Neural progenitor cell (in vitro differentiated cells): ENCODE measurements around the gene SQOR.

Experiments used
- CTCF ChIP-seq: fragments of 200-600 bp; sonication (generic); IDR thresholded peaks from 2 replicates; pipeline ENCODE4 v1.5.1; 2017; ENCODE audit warnings: antibody characterized with exemption, mild to moderate bottlenecking
- EZH2phosphoT487 ChIP-seq: fragments of 200-600 bp; sonication (generic); IDR thresholded peaks from 2 replicates; pipeline ENCODE4 v1.6.1; 2017; ENCODE audit warnings: antibody characterized with exemption

DNA sequence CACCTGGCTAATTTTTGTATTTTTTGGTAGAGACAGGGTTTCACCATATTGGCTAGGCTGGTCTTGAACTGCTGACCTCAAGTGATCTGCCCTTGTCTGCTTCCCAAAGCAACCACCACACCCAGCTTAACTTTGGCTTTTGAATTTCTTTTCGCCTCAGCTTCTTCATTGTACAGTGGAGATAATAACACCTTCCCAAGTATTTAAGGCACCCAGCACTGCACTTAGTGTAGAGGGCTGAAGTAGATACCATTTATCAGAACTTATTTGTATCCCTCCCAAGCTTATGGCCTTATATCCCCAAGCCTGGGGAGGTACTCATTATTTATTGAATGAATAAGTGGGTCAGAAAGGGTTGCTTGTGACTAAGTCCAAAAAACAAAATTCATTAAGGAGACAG is 2.3 kb downstream of the SQOR start:
- TF ChIP-seq CTCF (no peak), EZH2phosphoT487 (no peak)
